HG03520 (cell line): ENCODE data around the gene CXCL14.

Experiments used
- ATAC-seq: cut with Tn5 transposase; IDR thresholded peaks from one replicate; pipeline ENCODE4 v1.9.1; 2021; ENCODE audit warnings: mild to moderate bottlenecking, moderate library complexity; ENCODE audit not compliant: unreplicated experiment

CXCL14 gene, protein sequence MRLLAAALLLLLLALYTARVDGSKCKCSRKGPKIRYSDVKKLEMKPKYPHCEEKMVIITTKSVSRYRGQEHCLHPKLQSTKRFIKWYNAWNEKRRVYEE

DNA sequence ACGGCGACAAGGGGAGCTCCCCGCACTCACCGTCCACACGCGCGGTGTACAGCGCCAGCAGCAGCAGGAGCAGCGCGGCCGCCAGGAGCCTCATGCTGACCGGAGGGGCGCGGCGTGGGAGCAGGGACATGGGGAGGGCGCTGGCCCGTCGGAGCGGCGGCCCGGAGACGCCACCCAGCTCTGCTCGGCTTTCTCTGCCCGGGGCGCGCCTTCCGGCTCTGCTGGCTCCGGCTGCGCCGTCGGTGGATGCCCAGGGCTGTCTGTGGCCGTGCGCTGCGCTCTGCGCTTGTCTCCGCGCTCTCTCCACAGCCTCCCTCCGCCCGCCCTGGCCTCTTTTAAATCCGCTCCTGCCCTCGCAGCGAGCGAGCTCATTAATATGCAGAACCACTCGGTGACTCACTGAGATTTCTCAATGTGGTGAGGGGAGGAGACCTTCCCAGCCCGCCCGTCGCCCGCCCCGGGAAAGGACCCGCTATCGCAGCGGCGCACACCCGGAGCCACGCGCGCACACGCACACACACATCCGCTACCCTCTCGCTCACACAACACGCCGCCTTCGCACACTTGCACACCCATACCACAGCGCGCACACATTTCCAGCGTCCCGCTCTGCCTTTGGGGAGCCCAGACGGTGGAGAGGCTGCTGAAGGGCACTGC lies at the start of gene CXCL14:
Gene CXCL14, minus strand, starts transcription at position 307 of the 657 bp plus-strand sequence. Its CDS starts 213 bp downstream, at position 94.
- ATAC-seq: no peak

DNA sequence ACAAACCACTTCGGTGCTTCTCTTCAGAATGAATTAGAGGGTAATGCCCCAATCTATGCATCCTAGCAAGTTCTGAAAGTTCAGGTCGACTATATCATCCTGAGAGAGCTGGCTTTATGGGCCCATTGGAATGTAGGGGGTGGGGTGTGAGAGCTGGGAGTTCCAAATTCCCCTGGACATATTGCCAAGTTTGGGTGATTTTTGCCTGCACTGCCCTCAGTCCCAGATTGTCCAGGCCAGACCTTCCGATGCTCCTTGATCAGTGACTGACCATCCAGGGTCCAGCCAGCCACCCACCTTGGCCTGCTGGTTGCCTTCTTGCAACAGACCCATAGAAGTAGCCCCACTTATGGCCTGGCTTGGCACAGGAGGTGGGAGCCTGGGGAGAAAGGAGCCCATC lies 47.8 kb upstream of the CXCL14 start:
- ATAC-seq: no peak

DNA sequence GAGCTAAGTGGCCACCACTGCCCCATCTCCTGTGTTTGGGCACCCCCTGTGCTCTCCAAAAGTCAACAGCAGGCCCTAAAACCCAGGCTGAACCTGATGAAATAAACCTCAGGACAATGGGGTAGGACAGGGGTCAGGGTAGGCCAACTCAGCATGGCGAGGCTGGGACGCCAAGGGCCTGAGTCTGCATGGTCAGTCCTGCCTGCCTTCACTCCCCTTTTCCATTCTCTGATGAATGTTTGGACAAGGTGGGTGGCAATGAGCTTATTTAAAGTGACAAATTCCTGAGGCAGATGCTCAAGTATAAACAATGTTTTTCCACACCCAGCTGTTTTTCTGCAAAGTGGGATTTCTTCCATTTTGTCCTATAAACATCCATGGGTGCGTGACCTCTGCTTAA lies 47.2 kb upstream of the CXCL14 start:
- ATAC-seq: no peak

DNA sequence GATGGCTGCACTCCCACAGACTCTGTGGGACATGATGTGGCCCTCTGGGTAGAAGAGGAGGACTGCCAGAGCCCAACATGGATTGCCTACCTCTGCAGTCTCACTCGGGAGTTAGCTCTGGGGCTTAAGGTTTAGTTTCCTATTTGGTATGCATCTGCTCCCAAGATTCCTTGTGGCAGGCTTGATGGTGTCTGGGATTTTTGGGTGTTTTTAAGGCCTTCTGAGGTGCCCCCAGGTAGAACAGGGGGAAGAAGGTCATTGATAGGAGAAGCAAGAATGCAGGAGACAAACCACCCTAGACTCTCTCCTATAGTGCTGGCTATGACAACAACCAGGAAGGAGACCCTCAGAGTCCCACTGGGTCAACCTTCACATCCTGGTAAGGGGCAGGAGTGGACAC lies 46.7 kb upstream of the CXCL14 start:
- ATAC-seq: no peak

DNA sequence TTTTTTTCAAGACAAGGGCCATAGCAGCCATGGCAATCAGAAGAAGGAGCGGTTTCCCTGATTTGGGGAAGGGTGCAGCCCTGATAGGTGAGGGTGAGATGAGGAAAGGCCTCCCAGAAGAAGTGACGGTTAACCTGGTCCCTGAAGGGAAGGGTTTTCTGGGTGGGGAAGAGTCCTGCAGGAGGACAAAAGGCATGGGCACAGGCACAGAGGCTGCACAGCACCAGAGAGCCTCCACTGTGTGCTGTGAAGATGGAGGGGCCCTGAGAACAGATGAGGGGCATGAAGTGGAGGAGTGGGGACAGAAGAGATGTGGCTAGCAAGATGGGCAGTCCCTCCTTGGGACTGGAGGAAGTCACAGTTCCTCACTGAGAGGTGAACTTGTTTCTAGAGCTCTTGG lies 46.3 kb upstream of the CXCL14 start:
- ATAC-seq: no peak

DNA sequence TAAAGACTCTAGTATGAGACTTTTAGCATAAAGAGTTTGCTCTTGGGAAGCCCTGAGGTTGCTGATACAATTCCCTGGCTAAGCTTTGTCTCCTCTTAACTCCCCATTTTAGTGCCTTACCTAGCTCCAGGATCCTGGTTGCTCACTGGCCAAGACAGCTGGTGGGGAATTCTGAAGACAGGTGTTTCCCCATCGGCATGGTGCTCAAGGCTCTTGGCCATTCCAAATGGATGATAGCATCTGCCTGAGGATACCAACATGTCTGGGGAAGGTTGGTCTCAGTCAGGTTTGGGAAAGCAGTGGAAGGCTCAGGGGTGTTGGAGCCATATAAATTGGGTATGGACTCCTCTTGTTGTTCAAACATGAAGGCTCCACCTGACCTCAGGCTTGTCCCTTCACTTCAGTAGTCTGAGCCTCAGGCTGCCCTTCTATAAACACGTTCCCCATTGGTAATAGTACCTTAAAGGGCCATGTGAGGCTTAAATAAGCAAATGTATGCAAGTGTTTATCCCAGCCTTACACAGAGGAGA lies 44.5 kb upstream of the CXCL14 start:
- no peak for ATAC-seq

DNA sequence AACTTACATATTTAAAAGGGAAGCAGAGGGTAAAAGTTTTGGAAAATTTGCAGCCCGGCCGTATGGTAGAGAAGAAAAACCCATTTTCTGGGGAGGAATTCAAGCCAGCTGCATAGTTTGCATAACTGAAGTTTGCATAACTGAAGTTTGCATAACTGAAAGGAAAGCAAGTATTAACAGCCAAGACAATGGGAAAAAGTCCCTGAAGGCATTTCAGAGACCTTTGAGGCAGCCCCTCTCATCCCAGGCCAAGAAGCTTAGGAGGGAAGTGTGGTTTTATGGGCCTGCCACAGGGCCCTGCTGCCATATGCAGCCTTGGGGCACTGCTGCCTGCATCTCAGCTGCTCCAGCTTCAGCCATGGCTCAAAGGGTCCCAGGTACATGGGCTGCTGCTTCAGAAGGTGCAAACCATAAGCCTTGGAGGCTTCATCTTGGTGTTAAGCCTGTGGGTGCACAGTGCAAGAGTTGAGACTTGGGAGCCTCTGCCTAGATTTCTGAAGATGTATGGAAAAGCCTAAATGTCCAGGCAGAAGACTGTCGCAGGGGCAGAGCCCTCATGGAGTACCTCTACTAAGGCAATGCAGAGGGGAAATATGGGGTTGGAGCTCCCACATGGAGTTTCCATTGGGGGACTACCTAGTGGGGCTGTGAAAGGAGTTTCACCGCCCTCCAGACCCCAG lies 36.9 kb upstream of the CXCL14 start:
- no peak for ATAC-seq

DNA sequence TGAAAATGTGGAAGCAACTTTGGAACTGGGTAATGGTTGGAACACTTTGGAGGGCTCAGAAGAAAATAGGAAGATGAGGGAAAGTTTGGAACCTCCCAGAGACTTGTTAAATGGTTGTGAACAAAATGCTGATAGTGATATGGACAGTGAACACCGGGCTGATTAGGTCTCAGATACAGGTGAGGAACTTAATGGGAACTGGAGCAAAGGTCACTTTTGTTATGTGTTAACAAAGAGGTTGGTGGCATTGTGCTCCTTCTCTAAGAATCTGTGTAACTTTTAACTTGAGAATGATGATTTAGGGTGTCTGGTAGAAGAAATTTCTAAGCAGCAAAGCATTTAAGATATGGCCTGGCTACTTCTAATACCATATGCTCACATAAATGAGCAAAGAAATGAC lies 36.4 kb upstream of the CXCL14 start:
- ATAC-seq: no peak

DNA sequence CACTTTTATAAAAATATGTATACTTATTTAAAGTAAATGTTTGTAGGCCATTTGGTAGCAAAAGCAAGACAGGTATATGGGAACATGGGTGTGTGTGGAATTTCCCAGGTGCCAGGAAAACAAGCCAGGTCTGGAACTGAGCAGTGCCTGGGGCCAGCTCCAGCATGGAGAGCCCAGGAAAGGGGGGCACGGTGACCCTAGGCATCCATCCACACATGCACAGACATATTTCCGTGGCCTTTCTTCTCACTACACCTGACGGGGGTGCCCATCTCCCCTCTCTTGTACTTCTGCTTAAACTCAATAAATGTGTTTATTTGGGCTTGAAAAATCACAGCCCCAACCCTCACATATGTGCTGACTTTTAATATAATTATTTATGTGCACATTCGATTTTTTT lies 31.2 kb upstream of the CXCL14 start:
- no peak for ATAC-seq

DNA sequence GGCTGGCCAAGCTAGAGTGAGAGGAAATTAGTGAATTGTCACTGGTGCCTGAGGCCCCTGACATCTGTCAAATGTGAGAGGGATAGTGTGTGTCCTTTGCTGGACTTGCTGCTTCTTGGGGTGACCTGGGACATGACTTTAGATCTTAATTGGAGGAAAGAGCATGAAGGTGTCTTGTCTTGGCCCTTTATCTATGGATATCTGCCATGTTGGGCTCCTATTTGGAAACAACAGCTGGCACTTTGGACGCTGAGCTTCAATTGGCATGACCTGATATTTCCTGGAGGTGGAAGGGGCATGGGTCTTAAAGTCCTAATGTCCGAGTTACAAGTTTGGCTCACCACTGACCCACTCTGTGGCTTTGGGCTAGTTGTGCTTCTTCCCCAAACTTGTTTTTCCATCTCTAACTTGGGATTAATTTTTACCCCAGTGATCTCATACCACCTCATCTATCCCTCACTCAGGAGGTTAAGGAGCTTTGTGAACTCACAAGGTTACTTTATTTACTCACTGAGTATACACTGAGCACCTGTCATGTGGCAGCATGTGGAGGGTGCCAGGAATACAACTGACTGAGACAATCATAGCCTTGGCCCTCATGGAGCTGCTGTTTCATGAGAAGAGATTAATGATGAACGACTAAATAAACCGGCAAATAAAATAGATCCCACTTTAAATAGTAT lies 30.1 kb upstream of the CXCL14 start:
- ATAC-seq: no peak

DNA sequence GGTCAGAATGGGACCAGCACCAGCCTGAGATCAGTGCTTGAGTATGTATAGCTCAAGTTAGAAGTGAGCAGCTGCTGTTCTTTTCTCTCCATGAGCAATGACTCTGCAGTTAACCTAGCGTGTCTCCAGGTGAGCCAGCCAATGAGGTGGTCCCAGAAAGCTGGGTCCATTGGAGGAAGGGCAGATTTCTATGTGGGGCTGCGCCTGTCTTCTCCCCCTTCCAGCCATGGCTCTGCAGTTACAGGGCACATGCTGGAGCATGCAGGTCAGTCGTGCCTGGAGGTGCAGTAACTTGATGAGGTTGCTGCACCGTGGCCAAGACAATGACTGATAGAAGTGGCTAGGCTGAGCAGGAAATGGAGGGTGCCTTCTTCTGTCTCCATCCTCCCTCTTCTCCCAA lies 29.6 kb upstream of the CXCL14 start:
- ATAC-seq: no peak

DNA sequence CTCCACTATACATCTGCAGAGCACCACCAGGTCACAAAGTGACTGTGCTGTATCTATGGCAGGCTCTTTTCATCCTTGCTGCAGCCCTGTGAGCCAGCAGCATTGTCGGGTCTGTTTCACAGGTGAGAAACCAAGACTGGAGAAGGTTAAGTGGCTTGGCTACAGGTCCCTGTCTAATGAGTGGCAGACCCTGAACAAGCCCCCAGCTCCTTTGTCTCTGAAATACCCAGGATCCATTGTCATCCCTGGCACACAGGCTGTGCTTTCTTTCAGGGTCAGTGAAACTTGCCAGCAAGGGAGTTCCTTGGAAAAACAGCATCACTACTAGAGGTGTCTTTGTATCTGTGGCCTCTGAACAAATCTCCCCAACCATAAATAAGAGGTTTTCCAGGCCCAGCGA lies 27.6 kb upstream of the CXCL14 start:
- ATAC-seq: no peak

DNA sequence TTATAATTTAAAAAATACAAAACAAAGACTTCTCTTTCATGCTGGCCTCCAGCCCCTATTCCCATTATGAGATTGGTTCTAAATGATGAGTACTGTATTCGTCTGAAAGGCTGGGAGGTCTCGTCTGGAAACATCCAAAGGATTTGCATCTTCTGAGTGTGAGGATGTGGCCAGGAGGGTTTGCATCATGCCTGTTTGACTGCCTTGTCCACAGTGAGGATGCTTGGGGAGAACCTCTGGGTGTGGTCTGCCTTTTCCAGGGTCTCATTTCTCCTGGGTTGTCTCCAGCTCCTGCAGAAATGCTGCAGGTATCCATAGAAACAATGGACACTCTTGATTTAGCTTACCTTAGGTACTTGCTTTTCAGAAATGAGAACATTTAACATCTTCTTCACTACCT lies 26.4 kb upstream of the CXCL14 start:
- ATAC-seq: no peak

DNA sequence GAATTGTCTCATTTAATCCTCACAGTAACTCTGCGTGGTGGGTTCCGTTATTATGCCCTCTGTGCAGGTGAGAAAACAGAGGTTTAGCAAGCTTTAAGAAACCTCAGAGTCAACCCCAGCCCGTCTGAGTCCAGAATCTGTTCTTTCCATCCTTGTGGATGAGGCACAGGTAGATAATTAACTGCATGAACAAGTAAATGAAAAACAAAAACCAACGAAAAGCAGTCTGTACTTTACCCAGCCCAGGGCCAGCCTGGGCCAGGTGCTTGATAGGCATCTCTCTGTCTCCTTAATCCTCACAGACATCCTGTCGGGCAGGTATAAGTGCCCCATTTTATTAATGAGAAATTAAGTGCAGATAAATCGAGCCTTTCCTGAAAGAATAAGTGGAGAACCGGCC lies 25.3 kb upstream of the CXCL14 start:
- no peak for ATAC-seq

DNA sequence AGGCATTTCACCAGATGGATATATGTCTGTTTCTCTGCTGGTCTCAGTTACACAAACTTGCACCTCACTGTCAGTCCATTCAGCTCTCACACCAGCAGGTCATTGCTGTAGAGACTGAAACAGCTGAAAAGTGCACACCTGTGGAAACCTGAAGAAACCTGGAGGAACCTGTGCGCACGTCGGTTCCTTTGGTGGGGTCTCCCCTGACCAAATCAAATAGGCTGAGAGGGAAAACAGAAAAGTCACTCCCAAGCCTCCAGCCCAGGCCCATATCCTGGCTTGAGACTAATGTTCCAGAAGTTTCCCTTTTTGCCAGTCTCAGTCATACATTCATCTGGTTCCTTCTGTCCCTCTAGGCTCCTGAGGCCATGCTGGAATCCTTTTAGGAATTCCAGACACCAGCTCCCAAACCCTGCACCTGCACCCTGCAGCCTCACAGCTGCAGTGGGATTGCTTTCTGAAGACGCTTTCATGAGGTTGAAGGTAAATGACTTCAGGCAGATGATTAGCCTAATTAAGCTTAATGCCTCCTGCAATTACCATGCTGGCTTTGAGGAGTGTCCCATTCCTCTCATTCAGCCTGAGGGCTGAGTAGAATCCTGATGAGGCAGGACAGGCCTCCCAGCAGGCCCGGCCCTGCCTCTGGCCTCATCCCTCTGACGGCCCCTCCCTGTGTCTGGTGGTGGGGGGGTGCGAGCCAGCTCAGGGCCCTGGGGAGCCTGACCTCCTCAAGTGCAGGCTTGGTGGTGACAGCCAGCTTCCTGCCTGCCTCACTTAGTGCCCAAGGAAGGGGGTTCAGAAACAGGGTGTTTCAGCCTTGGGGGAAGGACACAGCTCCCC lies 24.3 kb upstream of the CXCL14 start:
- no peak for ATAC-seq

DNA sequence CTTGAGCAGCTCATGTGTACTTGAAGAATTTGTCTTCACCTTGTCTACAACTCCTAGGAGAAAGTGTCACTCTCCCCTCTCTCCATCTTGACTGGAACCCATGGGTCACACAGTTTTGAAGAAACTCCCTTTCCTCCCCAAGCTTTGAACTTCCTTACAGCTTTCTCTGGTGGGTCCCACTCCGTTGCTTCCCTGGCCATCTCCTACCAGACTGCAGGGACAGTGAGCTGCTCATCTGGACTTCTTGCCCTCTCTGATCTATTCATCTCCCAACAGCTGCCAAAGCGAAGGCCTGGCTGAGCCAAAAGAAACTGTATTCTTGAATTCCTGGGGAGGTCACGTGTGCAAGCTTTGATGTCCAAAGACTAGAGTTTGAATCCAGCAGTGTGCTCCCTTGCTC lies 22.7 kb upstream of the CXCL14 start:
- no peak for ATAC-seq

DNA sequence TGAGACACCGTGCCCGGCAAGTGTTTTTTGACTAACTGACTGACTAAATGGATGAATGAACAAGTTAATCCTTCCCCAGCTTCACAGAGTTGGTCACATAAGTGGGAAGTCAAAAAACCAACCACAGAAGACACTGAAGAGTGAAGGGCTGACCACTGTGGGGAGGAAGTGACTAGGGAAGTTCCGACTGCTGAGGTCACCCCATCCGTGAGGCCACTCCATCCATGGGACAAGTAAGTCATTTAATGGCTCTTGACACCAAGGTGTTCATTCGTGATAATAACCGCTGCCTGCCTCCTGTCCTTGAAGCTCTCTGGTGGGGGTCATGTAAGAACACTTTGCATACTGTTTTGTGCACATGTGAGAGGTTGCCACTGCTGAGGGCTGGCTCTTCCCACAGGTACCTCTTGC lies 22.2 kb upstream of the CXCL14 start:
- ATAC-seq: no peak

DNA sequence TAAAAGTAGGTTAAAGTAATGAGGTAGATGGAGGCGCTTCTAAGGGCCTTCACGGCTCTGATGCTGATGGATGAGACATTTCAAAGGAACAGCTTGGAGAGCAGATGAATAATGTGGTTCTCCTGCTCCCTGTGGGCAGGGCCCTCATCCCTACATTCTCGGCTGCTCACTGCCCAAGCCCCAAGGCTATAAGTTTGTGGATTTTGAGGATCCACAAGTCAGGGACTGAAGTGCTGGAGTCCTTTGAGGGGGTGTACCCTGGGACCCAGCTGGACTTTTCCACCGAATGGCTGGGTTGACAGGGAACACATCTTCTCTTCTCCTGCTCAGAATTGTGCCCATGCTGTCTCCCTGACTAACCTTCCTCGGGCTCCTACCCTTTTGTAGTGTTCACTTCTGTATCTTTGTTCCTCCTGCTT lies 21.4 kb upstream of the CXCL14 start:
- ATAC-seq: no peak

DNA sequence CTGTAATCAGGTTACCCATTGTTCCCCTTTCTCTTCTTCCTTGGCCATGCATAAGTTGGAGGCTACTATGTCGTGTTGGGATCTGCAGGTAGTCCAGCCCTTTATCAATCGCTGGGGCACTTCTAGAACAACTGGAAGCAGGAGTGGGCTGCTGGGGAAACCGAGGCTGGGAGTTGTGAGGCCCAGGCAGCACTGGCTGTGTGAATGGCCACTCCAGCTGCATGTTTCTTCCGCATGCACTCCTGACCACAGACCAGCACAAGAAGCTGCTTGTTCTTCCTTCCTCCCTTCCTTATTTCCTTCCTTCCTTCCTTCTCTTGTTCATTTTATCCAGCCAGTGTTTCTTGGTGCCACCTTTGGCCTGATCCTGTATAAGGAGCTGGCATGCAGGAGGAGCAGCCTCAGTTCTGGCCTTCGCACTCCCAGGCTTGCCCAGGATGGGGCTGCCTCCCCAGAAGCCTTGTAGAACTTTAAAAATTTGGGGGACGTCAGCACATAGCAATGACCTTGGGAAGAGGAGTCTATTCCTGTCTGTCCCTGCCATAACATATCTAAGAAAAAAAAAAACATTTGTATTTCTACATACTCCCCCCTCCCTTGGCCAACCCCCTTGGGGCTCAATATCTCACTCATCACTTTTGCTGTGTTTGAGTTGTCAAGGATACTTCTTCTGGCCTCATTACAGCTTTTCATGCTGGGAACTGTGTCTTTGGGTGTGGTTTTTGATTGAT lies 20.8 kb upstream of the CXCL14 start:
- ATAC-seq: no peak

DNA sequence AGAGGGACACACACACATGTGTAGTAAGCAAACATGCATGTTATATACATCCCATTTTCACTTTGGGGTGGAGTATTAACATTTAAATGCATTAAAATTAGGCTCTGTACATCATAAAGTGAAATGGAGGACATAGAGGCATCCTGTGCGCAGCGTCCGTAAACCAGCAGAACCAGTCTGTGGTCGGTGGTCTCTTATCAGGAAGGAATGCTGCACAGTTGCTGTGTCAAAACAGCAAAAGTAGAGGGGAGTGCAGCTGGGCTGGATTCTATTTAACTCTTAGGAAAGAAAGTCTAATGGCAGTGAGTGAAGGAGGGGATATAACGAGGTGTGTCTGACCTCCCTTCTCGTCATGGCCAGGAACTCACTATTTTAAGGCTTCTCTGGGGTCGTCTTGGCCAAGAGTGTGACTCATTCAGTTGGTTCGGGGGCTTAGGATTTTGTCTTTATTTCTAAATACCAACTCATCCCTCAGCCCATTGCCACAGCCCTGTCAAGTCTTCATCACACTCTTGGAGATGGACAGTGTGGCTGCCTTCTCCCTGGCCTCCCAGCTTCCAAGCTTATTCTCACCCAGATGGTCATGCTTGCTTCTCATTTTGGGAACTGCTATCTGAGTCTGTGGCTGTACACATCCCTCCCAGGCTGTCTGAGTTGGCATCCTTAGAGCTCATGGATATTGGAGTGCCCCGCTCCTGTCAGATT lies 20.1 kb upstream of the CXCL14 start:
- ATAC-seq: no peak
